ENCODE measurements around the gene MPIG6B.

- 0 out of 2 replicates have a peak, but pooled peaks have one; percentile 25 for TF ChIP-seq CTCF (conservative IDR thresholded peaks at IDR 0.05; ENCODE audit: low read length)
- TF ChIP-seq EZH2phosphoT487 (IDR thresholded peaks at IDR 0.05; ENCODE audit: borderline replicate concordance, low read depth, low read length) = no peak
Measured at GRCh38 chr6:31729515-31729978, 6.4 kb downstream of the MPIG6B start.
